ENCODE measurements around the gene CCNB1IP1.

- TF ChIP-seq JUND (IDR thresholded peaks at IDR 0.05) (no peak), EZH2phosphoT487 (IDR thresholded peaks at IDR 0.05; ENCODE audit: borderline replicate concordance) (no peak), ATF3 (IDR thresholded peaks at IDR 0.05) (no peak), POLR2A (IDR thresholded peaks at IDR 0.05; ENCODE audit: borderline replicate concordance, extremely low read depth, insufficient read depth, insufficient read length) (no peak), EZH2 (IDR thresholded peaks at IDR 0.05) (no peak), YY1 (IDR thresholded peaks at IDR 0.05; ENCODE audit: extremely low read depth, insufficient replicate concordance, low read depth, low read length) (no peak), POLR2AphosphoS5 (IDR thresholded peaks at IDR 0.05; ENCODE audit: low read depth, low read length) (no peak), MAX (IDR thresholded peaks at IDR 0.05) (no peak), SP1 (IDR thresholded peaks at IDR 0.05; ENCODE audit: low read depth) (no peak)
- TF ChIP-seq, protein P1, sequence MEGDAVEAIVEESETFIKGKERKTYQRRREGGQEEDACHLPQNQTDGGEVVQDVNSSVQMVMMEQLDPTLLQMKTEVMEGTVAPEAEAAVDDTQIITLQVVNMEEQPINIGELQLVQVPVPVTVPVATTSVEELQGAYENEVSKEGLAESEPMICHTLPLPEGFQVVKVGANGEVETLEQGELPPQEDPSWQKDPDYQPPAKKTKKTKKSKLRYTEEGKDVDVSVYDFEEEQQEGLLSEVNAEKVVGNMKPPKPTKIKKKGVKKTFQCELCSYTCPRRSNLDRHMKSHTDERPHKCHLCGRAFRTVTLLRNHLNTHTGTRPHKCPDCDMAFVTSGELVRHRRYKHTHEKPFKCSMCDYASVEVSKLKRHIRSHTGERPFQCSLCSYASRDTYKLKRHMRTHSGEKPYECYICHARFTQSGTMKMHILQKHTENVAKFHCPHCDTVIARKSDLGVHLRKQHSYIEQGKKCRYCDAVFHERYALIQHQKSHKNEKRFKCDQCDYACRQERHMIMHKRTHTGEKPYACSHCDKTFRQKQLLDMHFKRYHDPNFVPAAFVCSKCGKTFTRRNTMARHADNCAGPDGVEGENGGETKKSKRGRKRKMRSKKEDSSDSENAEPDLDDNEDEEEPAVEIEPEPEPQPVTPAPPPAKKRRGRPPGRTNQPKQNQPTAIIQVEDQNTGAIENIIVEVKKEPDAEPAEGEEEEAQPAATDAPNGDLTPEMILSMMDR (IDR thresholded peaks at IDR 0.05 in 2 of 3, conservative IDR thresholded peaks at IDR 0.05 in 1 of 3; ENCODE audit: borderline replicate concordance in 1 of 3, insufficient read depth in 1 of 3, low read depth in 2 of 3, low read length in 2 of 3): no peak
Observed at GRCh38 chr14:20379743-20380142, 46.7 kb upstream of the CCNB1IP1 start.
